D721Med (cell line): Measurements from ENCODE around the gene CLMN.

Experiments used
- DNase-seq: peaks from one replicate; pipeline ENCODE4 v3.0.0; 2011; ENCODE audit warnings: low spot score; ENCODE audit not compliant: insufficient read length
- FAIRE-seq: peaks from 2 replicates; lab custom pipeline; 2011; peaks lifted over from hg19 to GRCh38; lab: Jason Lieb, UNC
- TF ChIP-seq, protein P1 (sequence below): IDR thresholded peaks from 2 replicates; pipeline ENCODE4 v1.5.1; 2012; ENCODE audit warnings: mild to moderate bottlenecking, control low read depth; ENCODE audit not compliant: insufficient read depth; ENCODE audit errors: missing control alignments

CLMN gene

DNA sequence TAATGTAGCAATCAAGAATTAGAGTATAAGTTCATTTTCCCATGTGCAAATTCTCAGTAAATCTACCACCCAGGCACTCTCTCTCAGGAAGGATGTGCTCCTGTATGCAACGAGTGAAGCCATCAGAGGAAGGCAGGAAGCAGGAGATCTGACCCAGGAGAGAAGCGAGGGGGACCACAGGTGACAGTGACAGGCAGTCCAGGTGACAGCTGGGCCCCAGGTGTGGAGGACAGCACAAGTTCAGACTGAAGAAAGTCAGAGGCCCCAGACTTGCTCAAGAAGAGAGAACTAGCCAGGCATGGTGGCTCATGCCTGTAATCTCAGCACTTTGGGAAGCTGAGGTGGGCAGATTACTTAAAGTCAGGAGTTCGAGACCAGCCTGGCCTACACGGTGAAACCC lies 13.8 kb downstream of the CLMN start:
- no peak for FAIRE-seq

DNA sequence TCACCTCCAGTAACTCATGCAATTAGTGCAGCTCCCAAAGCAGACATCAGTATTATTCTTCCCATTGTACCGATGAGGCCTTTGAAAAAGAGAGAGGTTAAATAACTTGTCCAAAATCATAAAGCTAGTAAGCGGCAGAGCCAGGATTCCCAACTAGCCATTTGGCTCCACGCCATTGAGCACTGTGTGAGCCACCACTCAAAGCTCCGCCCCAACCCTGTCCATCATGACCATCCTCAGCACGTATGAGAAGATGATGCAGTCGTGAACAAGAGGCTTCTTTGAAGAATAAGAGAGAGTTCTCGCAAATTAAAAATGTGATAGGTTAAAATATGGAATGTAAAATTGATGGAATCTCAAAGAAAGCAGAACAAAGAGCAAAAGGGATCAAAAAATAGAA lies 14.6 kb downstream of the CLMN start:
- TF ChIP-seq, protein P1, sequence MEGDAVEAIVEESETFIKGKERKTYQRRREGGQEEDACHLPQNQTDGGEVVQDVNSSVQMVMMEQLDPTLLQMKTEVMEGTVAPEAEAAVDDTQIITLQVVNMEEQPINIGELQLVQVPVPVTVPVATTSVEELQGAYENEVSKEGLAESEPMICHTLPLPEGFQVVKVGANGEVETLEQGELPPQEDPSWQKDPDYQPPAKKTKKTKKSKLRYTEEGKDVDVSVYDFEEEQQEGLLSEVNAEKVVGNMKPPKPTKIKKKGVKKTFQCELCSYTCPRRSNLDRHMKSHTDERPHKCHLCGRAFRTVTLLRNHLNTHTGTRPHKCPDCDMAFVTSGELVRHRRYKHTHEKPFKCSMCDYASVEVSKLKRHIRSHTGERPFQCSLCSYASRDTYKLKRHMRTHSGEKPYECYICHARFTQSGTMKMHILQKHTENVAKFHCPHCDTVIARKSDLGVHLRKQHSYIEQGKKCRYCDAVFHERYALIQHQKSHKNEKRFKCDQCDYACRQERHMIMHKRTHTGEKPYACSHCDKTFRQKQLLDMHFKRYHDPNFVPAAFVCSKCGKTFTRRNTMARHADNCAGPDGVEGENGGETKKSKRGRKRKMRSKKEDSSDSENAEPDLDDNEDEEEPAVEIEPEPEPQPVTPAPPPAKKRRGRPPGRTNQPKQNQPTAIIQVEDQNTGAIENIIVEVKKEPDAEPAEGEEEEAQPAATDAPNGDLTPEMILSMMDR = no peak
- no peak for FAIRE-seq
- DNase-seq = no peak

More for the DNA sequence above, 13.8 kb downstream of the CLMN start:
- no peak for DNase-seq
- TF ChIP-seq, protein P1 = no peak

DNA sequence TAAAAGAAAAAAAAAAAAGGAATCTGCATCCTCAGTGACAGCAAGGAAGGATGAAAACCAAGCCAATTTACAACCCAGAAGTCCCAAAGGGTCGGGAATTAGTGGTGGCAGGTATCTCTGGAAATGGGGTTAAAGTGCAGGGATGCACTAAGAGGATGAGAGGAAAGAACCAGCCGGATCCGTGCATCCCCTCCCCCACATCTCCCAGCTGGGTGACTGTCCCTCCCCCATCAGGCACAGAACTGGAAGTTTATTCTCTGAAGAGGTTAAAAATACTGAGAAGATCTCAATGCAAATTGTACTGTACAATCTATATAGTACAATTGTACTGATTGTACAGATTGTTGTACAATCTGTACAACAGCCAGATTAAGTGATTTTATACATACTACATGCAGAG lies 15.4 kb downstream of the CLMN start:
- TF ChIP-seq, protein P1 = no peak
- FAIRE-seq = no peak
- DNase-seq = no peak

DNA sequence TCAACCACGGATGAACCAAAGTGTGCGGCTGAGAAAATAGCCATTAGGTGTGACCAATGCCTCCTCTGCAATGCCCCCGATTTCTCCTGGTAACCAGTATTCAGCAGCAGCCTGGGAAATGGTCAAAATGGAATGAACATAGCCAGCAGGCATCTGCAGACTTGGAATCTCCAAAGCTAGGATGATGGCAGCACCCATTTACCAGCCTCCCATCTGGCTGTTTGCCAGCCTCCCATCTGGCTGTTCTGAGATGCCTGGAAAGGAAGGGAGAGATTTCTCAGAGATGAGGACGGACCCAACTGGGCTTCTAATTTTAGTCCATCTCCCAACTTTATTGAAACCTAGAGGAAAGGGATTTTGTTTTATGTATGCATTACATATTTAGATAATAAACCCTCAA lies 16.2 kb downstream of the CLMN start:
- no peak for DNase-seq
- no peak for FAIRE-seq
- TF ChIP-seq, protein P1 = no peak

DNA sequence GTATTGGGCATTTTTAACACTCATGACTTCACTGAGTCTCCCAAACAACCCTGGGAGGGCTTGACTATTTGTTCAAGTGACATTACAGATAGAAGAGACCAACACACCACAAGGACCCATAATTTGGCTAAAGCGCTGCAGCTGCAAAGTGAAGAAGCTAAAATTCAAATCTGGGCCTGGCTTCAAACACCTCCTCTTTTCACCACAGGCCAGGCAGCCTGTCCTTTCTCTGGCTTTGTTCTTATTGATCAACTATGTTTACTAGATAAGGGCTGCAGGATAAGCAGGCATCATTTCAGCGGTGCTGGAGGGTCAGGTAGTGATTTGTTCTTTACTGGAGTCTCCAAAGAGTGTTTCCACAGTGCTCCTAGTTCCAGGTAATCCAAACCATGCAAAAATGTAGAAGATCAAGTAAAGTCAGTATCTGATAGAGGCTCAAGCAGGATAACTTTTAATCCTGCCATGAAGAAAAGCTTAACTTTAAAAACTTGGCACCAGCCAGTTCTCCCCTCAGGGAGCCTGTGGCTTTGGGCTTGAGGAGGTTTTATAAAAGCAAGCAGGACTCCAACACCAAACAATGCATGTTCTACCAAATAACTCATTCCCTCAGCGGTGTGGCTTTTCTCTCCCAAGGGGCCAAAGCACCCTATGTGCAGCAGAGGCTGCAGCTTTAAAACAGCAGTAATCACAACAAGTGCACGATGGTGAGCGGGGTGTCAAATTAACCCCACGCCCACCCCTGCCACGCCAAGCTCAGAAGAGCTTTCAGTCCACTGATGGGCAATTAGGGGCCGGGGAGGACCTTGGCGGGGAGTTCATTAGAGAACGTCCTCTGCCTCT lies 16.8 kb downstream of the CLMN start:
- FAIRE-seq = no peak
- TF ChIP-seq, protein P1 = no peak
- no peak for DNase-seq

GRCh38 chr14:95301527-95302187 lies 18.1 kb downstream of the CLMN start:
- no peak for DNase-seq
- FAIRE-seq = no peak
- TF ChIP-seq, protein P1 = no peak
